Activated CD8-positive, alpha-beta T cell treated with anti-CD3 and anti-CD28 coated beads for 36 hours (primary cell): ENCODE results near the gene IL25. TPM values are rescaled to one million over a fixed set of nuclear protein-coding genes. Genes with fewer than 3 reads are reported as not detected.
"Not testable (repeated sequence)": the region's sequence is repeated elsewhere in the genome, so short reads cannot be mapped to it uniquely, and the experiment has no call there.

Source experiments
- ATAC-seq: fragments of 200-7000 bp; cut with Tn5 transposase; one replicate; pipeline ENCODE4 v1.10.0; 2021; ENCODE audit warnings: mild to moderate bottlenecking, moderate library complexity
- CTCF ChIA-PET: fragments of 350-600 bp; sonication (Branson Sonifier 250); formaldehyde crosslinking; loops from one replicate; lab custom pipeline; 2021; ENCODE audit warnings: antibody characterized with exemption; lab: Charles Lee
- POLR2A ChIA-PET: fragments of 350-600 bp; sonication (Branson Sonifier 250); formaldehyde crosslinking; loops from one replicate; lab custom pipeline; 2021; ENCODE audit warnings: antibody characterized with exemption; lab: Charles Lee
- DNase-seq: peaks from one replicate; pipeline ENCODE4 v3.0.0-alpha.2; 2020
- H3K27ac Mint-ChIP-seq: one replicate; pipeline ENCODE4 v1.8.0; 2021; ENCODE audit warnings: mild to moderate bottlenecking, mixed read lengths
- H3K27me3 Mint-ChIP-seq: one replicate; pipeline ENCODE4 v1.8.0; 2021; ENCODE audit warnings: mixed read lengths
- H3K36me3 Mint-ChIP-seq: one replicate; pipeline ENCODE4 v1.8.0; 2021; ENCODE audit warnings: low read depth, mixed read lengths
- H3K4me1 Mint-ChIP-seq: one replicate; pipeline ENCODE4 v1.8.0; 2021; ENCODE audit warnings: low read depth, mixed read lengths
- H3K4me3 Mint-ChIP-seq: one replicate; pipeline ENCODE4 v1.8.0; 2021; ENCODE audit warnings: mild to moderate bottlenecking, moderate library complexity, mixed read lengths
- H3K9me3 Mint-ChIP-seq: one replicate; pipeline ENCODE4 v1.8.0; 2021; ENCODE audit warnings: mixed read lengths
- intact Hi-C: fragments of 100-400 bp; cut with micrococcal nuclease; formaldehyde crosslinking; loops from one replicate; pipeline ENCODE4 v1.10.0; 2022
- total RNA-seq, 2 experiments: library from RNA; stranded (reverse); gene quantifications; one replicate each; pipeline ENCODE4 v1.2.3, GENCODE V29; 2021
- TF ChIP-seq, protein P1 (sequence below): fragments of 200-600 bp; IDR thresholded peaks from one replicate; pipeline ENCODE4 v1.8.0; 2022; ENCODE audit warnings: antibody characterized with exemption, mild to moderate bottlenecking

IL25 gene
- total RNA-seq, 2 experiments from 2014 or later = not detected

DNA sequence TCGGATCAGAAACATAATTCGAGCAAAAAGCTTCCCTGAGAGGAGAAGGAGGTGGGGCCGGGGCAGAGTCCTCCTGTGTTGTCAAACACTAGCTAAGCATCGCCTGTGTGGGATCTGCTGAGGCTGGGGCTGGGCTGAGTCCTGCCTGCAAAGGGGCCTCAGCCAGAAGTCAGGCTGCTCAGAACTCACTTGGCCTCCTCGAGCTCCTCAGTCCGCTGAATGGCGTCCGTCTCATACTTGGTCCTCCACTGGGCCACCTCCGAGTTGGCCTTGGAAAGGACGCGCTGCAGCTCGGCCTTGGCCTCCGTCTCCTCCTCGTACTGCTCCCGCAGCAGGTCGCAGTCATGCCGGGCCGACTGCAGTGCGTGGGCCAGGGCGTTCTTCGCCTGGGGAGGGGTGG, 45.4 kb downstream of the IL25 start:
- Mint-ChIP-seq H3K27me3 (peaks cover 5% of the 10 kb centered on the region), H3K27ac (no peak overlapping the region), H3K4me1 (peaks cover 14% of the 10 kb centered on the region), H3K36me3 (no peaks in the 10 kb centered on the region), H3K9me3 (no peaks in the 10 kb centered on the region), H3K4me3 (no peak overlapping the region)
- DNase-seq = no peak
- TF ChIP-seq, protein P1, sequence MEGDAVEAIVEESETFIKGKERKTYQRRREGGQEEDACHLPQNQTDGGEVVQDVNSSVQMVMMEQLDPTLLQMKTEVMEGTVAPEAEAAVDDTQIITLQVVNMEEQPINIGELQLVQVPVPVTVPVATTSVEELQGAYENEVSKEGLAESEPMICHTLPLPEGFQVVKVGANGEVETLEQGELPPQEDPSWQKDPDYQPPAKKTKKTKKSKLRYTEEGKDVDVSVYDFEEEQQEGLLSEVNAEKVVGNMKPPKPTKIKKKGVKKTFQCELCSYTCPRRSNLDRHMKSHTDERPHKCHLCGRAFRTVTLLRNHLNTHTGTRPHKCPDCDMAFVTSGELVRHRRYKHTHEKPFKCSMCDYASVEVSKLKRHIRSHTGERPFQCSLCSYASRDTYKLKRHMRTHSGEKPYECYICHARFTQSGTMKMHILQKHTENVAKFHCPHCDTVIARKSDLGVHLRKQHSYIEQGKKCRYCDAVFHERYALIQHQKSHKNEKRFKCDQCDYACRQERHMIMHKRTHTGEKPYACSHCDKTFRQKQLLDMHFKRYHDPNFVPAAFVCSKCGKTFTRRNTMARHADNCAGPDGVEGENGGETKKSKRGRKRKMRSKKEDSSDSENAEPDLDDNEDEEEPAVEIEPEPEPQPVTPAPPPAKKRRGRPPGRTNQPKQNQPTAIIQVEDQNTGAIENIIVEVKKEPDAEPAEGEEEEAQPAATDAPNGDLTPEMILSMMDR = no peak
- no peak for ATAC-seq
- intact Hi-C loops = no loop called here
- ChIA-PET CTCF (interaction anchor here (1.0 kb wide), 1 partner anchor 52 kb away, joined by 3 read pairs; the partner anchor contains the start of gene NGDN), POLR2A (no interaction called here)

DNA sequence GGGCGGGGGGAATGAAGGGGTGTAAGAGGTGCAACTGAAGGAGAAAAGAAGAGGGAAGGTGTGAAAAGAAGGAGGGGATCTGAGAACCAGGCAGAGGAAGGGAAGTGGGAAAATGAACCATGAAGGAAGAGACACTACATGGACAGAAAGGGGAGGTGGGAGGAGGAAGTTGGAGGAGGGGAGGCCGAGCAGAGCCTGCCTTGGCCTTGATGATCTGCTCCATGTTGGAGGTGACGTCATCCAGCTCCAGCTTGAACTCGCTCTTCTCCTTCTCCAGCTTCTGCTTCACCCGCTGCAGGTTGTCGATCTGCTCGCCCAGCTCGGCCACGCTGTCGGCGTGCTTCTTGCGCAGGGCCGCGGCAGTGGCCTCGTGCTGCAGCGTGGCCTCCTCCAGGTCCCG, 47.0 kb downstream of the IL25 start:
- DNase-seq, H3K9me3 Mint-ChIP-seq, POLR2A ChIA-PET, H3K36me3 Mint-ChIP-seq, H3K4me3 Mint-ChIP-seq, H3K27me3 Mint-ChIP-seq, intact Hi-C loops, ATAC-seq, H3K27ac Mint-ChIP-seq, CTCF ChIA-PET: not testable (repeated sequence)
- H3K4me1 Mint-ChIP-seq = peaks cover 14% of the 10 kb centered on the region

GRCh38 chr14:23421594-23421993, 49.0 kb downstream of the IL25 start:
- no peaks in the 10 kb centered on the region for H3K36me3 Mint-ChIP-seq
- peak overlapping the region; percentile 37 for H3K27ac Mint-ChIP-seq
- no peaks in the 10 kb centered on the region for H3K9me3 Mint-ChIP-seq
- peaks cover 3% of the 10 kb centered on the region for H3K27me3 Mint-ChIP-seq
- DNase-seq = peak; percentile 63
- H3K4me3 Mint-ChIP-seq = no peak overlapping the region
- ATAC-seq = peak; percentile 86
- peaks cover 14% of the 10 kb centered on the region for H3K4me1 Mint-ChIP-seq
- intact Hi-C loops = no loop called here
- ChIA-PET CTCF (interaction anchor here (0.8 to 1.1 kb wide), 3 partner anchors 42 to 137 kb away, joined by 3 to 4 read pairs (median 3); no protein-coding TSS in a partner anchor), POLR2A (no interaction called here)
- TF ChIP-seq, protein P1 = no peak

GRCh38 chr14:23423657-23424056, 51.0 kb downstream of the IL25 start:
- no peaks in the 10 kb centered on the region for H3K36me3 Mint-ChIP-seq
- H3K27ac Mint-ChIP-seq = no peak overlapping the region
- TF ChIP-seq, protein P1 = no peak
- no peaks in the 10 kb centered on the region for H3K27me3 Mint-ChIP-seq
- CTCF ChIA-PET = interaction anchor here (1.5 to 2.3 kb wide), 4 partner anchors 29 to 165 kb away, joined by 3 to 10 read pairs (median 7); no protein-coding TSS in a partner anchor
- DNase-seq (no peak), ATAC-seq (no peak)
- POLR2A ChIA-PET = no interaction called here
- H3K9me3 Mint-ChIP-seq = no peaks in the 10 kb centered on the region
- intact Hi-C loops = no loop called here
- H3K4me1 Mint-ChIP-seq = peaks cover 14% of the 10 kb centered on the region
- H3K4me3 Mint-ChIP-seq = no peak overlapping the region

GRCh38 chr14:23425169-23425568, 52.6 kb downstream of the IL25 start:
- H3K4me1 Mint-ChIP-seq = peaks cover 14% of the 10 kb centered on the region
- DNase-seq (no peak), ATAC-seq (no peak)
- ChIA-PET POLR2A (interaction anchor here (1.1 kb wide), 1 partner anchor 15 kb away, joined by 4 read pairs; no protein-coding TSS in a partner anchor), CTCF (interaction anchor here (2.3 kb wide), 1 partner anchor 45 kb away, joined by 10 read pairs; no protein-coding TSS in a partner anchor)
- intact Hi-C loops = no loop called here
- H3K4me3 Mint-ChIP-seq = no peak overlapping the region
- H3K27ac Mint-ChIP-seq = no peak overlapping the region
- H3K9me3 Mint-ChIP-seq = no peaks in the 10 kb centered on the region
- no peaks in the 10 kb centered on the region for H3K36me3 Mint-ChIP-seq
- TF ChIP-seq, protein P1 = no peak
- no peaks in the 10 kb centered on the region for H3K27me3 Mint-ChIP-seq

GRCh38 chr14:23425798-23426197, 53.2 kb downstream of the IL25 start:
- intact Hi-C loops, POLR2A ChIA-PET, H3K36me3 Mint-ChIP-seq, H3K27me3 Mint-ChIP-seq, DNase-seq, H3K27ac Mint-ChIP-seq, H3K4me3 Mint-ChIP-seq, ATAC-seq, H3K9me3 Mint-ChIP-seq: not testable (repeated sequence)
- peaks cover 14% of the 10 kb centered on the region for H3K4me1 Mint-ChIP-seq
- CTCF ChIA-PET = interaction anchor here (0.5 kb wide), 1 partner anchor 53 kb away, joined by 3 read pairs; no protein-coding TSS in a partner anchor
